NOMO-1 treated with dmso at 0.1 percent for 144 hours (cell line): Measurements from ENCODE around the gene RASAL2.
A peak's percentile ranks its signal among the peaks of the same experiment; 100 is the strongest.
"Not testable (repeated sequence)": the region's sequence is repeated elsewhere in the genome, so short reads cannot be mapped to it uniquely, and the experiment has no call there.

Experiments
- DNase-seq: peaks from one replicate; lab custom pipeline; 2025; ENCODE audit not compliant: unreplicated experiment; lab: John Stamatoyannopoulos, UW

The RASAL2 gene

DNA sequence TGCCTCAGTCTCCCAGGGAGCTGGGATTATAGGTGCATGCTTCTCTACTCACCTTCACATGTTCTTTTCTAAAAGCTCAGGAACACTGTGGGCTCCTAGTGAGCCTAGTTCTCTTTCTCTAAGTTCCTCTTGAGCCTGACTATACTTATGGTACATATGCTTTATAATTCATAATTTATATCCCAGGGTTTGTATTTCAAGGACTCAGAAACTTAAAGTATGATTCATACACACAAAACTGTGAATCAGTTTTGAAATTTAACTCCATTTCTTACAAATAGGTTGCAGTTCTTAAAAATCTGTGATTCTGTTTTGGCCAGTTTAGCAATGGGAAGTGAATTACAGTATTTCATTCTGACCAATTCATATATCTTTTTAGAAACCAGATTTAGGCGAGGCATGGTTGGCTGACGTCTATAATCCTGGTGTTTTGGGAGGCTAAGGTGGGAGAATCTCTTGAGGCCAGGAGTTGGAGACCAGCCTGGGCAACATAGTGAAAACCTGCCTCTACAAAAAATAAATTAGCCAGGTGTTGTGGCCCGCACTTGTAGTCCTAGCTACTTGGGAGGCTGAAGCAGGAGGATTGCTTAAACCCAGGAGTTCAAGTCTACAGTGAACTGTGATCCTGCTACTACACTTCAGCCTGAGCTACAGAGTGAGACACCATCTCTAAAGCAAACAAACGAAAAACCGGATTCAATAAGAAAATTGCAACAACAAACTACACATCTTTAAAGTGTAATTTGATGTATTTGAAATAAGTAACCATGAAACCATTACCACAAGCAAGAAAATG lies 15.6 kb downstream of the RASAL2 start:
- no peak for DNase-seq

GRCh38 chr1:178115260-178115659 lies 21.4 kb downstream of the RASAL2 start:
- no peak for DNase-seq

GRCh38 chr1:178118524-178118923 lies 24.6 kb downstream of the RASAL2 start:
- no peak for DNase-seq

GRCh38 chr1:178119628-178120027 lies 25.7 kb downstream of the RASAL2 start:
- DNase-seq: peak; percentile 92

GRCh38 chr1:178120088-178120487 lies 26.2 kb downstream of the RASAL2 start:
- no peak for DNase-seq

- not testable (repeated sequence) for DNase-seq
Observed at GRCh38 chr1:178120520-178121052, 26.7 kb downstream of the RASAL2 start.

GRCh38 chr1:178121883-178122282 lies 28.0 kb downstream of the RASAL2 start:
- no peak for DNase-seq

DNA sequence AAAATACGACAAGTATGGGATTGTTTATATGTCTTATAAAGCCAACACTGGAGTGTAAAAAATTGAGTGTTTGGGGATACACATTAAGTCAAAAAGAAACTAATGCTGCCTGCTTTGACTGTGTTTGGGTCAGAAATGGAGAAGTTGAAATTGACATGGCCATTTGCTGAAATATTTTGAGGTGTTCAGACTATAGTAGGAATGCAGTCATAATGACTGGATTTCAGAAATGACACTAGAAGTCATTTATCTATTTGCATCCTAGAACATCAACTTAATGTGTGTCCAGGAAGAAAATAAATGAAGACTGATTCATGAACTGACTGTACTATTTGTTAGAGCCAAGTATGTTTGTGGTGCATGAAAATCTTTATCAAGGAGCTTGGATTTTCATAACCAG lies 28.4 kb downstream of the RASAL2 start:
- DNase-seq: no peak

GRCh38 chr1:178124115-178124514 lies 30.2 kb downstream of the RASAL2 start:
- DNase-seq: no peak

DNA sequence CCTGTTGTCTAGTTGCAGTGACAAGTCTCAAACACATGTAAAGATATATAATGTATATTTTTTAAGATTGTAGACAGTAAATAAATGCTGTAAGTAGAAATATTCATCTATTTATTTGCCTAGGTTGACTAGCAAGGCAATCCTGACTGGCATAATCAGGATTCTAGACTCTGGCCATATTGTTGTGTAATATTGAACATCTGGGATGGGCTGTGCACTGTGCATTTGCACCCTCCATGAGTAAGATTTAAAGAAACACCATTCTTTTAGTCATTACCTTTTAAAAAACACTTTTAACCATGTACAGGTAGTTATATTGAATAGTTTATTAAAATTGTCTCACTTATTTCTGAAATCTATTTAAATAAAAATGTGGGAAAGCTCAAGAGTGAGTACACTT lies 32.4 kb downstream of the RASAL2 start:
- no peak for DNase-seq

DNA sequence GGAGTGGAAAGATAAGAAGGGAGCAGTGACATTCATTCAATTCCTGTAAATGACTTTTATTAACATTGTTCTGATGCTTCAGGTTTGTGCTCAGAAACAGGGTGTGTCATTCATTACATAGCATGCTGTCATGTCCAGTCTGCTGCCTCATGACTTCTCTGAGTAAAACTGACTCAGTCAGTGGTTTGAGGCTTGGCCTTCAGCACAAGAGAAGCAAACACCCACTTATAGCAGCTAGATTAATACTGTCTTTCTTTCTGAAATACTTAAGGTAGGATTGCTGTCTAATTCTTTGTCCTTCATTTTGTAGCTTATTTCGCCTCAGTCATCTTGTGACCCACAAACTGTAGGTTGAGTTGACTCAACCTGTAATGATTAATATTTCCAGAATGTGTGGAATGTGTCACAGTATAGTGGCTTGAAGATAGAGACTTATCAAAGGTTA lies 32.9 kb downstream of the RASAL2 start:
- DNase-seq: no peak

DNA sequence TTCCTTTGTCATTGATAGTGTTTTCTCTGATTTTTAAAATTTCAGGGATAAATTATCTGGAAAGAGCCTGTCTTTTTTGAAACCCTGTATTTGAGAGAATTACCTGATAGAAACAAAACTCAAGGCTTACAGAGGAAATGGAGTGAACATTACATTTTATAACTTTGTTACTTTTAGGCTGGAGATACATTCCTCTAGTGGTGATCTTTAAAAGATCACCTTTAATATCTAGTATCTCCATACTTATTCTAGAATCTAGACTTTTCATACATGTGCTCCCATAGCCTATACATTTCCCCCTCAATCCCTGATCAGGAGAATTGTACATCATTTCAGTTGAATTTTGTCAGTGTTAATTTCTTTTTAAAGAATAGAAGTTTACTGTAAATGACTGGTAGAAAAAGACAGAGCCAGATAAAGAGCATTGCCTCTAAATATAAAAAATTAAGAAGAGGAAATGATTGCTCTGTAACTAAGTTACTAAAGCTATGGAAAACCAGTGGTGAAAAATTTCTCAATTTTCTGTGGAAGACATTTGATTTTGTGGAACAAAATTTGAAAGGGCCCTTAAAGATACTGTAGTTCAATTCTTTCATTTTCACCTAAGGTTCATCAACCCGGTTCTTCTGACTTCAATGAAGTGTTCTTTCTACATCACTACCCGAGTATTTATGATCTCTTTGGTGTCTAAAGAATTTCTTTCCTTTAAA lies 33.7 kb downstream of the RASAL2 start:
- no peak for DNase-seq

DNA sequence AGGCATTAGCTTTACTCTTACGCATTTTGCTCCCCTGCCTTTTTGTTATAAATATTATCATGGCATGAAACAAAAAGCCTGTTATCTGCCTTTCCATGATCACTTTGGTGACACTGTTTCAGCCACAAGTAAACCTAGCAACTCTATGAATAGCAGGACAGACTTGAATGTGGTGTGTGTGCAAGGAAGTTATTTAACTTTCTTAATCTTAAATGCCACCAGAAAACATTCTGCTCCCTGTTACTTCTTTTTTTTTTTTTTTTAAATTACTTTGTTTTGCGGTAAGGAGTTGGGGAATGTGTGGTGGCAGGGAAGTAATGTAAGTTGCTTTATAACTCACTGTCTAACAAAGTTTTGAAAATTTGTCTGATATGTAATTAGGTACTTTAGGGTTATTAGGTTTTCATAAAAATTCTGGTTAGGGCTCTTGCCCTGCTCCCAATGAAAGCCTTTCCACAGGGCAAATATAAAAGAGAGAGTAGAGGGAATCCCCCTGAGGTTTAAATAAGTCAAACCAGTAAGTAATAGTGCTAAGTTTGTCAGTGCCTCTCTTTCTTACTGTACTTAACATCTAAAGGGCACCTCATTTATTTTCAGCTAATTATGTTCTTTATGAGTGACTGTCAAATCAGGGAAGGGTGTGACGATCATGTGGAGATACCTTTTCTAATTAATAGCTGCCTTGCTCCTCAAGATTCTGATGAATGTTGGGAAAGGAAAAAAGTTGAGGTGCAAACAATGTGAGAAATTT lies 39.5 kb downstream of the RASAL2 start:
- DNase-seq: no peak

DNA sequence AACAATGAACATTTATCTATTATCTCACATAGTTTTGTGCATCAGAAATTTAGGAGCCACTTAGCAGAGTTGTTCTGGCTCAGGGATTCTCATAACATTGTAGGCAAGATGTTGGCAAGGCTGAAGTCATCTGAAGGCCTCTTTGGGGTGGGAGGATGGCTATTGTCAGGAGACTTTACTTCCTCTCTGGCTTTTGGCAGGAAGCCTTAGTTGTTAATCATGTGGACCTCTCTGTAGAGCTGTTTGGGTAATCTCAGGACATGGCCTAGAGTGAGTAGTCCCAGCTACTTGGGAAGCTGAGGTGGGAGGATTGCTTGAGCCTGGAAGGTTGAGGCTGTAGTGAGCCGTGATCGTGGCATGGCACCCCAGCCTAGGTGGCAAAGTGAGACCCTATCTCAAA lies 40.2 kb downstream of the RASAL2 start:
- DNase-seq: peak; percentile 82

DNA sequence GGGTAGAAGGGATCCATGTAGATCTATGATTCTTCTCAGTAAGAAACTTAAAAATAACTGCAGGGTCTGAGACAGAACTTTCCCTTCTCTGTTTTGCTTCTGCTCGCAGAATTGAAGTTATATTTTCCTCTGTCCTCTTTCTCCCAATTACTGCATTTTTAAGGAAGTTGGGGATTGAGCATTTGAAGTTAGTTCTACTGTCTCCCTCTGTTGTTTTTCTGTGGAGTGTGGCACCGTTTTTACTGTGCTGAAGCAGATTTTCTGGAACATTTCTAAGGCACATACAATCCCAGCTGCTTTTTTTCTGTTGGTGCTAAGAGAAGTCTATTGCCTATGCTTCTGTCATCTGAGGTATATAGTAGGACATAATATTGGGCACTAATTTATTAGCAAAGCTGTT lies 43.3 kb downstream of the RASAL2 start:
- DNase-seq: no peak

- no peak for DNase-seq
Observed at GRCh38 chr1:178142806-178143205, 48.9 kb downstream of the RASAL2 start.

- no peak for DNase-seq
Observed at GRCh38 chr1:178143730-178144690, 50.1 kb downstream of the RASAL2 start.

- no peak for DNase-seq
Observed at GRCh38 chr1:178145605-178146004, 51.7 kb downstream of the RASAL2 start.

GRCh38 chr1:178146436-178146835 lies 52.5 kb downstream of the RASAL2 start:
- DNase-seq: no peak

- no peak for DNase-seq
Observed at GRCh38 chr1:178150610-178151009, 56.7 kb downstream of the RASAL2 start.
